Kidney (tissue), 14 donors: Measurements from ENCODE around the gene PARD6A. TPM values are rescaled to one million over a fixed set of nuclear protein-coding genes. Genes with fewer than 3 reads are reported as not detected.

Source experiments
- DNase-seq, 5 donors: peaks; one replicate each; pipeline ENCODE4 v3.0.0-alpha.2; 2013 to 2020
- FAIRE-seq: peaks from 2 replicates; lab custom pipeline; 2012; peaks lifted over from hg19 to GRCh38; lab: Jason Lieb, UNC
- H3K27ac ChIP-seq, 2 donors: one replicate each; pipeline ENCODE4 v1.7.0; 2013; ENCODE audit warnings: low read depth in 2 of 2, low read length in 2 of 2, inconsistent platforms in 1 of 2
- H3K27me3 ChIP-seq: one replicate; pipeline ENCODE4 v1.7.1; 2013; ENCODE audit warnings: low read length, inconsistent platforms; ENCODE audit not compliant: control insufficient read depth, insufficient read depth
- H3K36me3 ChIP-seq, 3 donors: one replicate each; pipeline versions ENCODE4 v1.7.0 to v1.7.1; 2013; ENCODE audit warnings: low read length in 3 of 3, control low read depth in 1 of 3, inconsistent platforms in 1 of 3; ENCODE audit not compliant: insufficient read depth in 3 of 3, control insufficient read depth in 2 of 3
- H3K4me1 ChIP-seq, 3 donors: one replicate each; pipeline versions ENCODE4 v1.7.0 to v1.7.1; 2013; ENCODE audit warnings: low read length in 3 of 3, inconsistent platforms in 1 of 3, low read depth in 1 of 3; ENCODE audit not compliant: control insufficient read depth in 2 of 3, insufficient read depth in 2 of 3
- H3K4me3 ChIP-seq, 3 donors: one replicate each; pipeline versions ENCODE4 v1.7.0 to v1.8.1; 2013; ENCODE audit warnings: low read length in 3 of 3, control low read depth in 1 of 3, inconsistent platforms in 1 of 3
- H3K9ac ChIP-seq, 3 donors: one replicate each; pipeline versions ENCODE4 v1.7.0 to v1.7.1; 2013; ENCODE audit warnings: low read length in 3 of 3, control low read depth in 1 of 3, inconsistent platforms in 1 of 3
- H3K9me3 ChIP-seq, 3 donors: one replicate each; pipeline versions ENCODE4 v1.7.0 to v1.7.1; 2013; ENCODE audit warnings: low read length in 3 of 3, control low read depth in 1 of 3, inconsistent platforms in 1 of 3; ENCODE audit not compliant: control insufficient read depth in 2 of 3, insufficient read depth in 1 of 3
- CTCF ChIP-seq: IDR thresholded peaks from 3 replicates; pipeline ENCODE4 v1.5.1; 2012; ENCODE audit warnings: mild to moderate bottlenecking, moderate library complexity, borderline replicate concordance; ENCODE audit not compliant: insufficient read depth; ENCODE audit errors: extremely low read depth
- intact Hi-C: fragments of 100-400 bp; cut with DNase I; formaldehyde crosslinking; loops from one replicate; pipeline ENCODE4 v1.11.1; 2022
- polyA plus RNA-seq: library from polyadenylated mRNA; stranded (reverse); fragments of 350-450 nt; fragmentation: Illumina TruSeq; extraction: RNeasy Lipid Tissue Mini Kit (QIAGEN cat#74804); gene quantifications from one replicate; pipeline ENCODE4 v1.2.3, GENCODE V29; 2014; ENCODE audit warnings: low read depth, low replicate concordance; ENCODE audit not compliant: insufficient read depth
- total RNA-seq: library from RNA; stranded (reverse); fragmentation: NEBNext Ultra II Directional; extraction: Animal tissue kit (Norgen Biotek cat#: 25700); gene quantifications from one replicate; pipeline ENCODE4 v1.2.1, GENCODE V29; 2021
- donor health status: control.
- donor health status: control.
- donor health status: control.
- donor health status: control.
- donor health status: control.
- donor health status: DM: yes; HTN: yes; CAD: no.
- donor health status: Normal renal cell carcinoma (clear cell type).

PARD6A gene
- total and polyA plus RNA-seq, 2 donors from 2014 or later: 6.1 to 17.1 TPM

GRCh38 chr16:67707790-67708189, 47.0 kb downstream of the PARD6A start:
- intact Hi-C loops: no loop called here
- Histone ChIP-seq H3K27ac (no peak overlapping the region), H3K9me3 (no peaks in the 10 kb centered on the region), H3K4me1 (no peaks in the 10 kb centered on the region), H3K4me3 (no peak overlapping the region), H3K9ac (no peak overlapping the region), H3K36me3 (no peaks in the 10 kb centered on the region), H3K27me3 (no peaks in the 10 kb centered on the region)
- DNase-seq (no peak), FAIRE-seq (no peak)
- TF ChIP-seq CTCF: no peak

GRCh38 chr16:67708368-67708771, 47.6 kb downstream of the PARD6A start:
- DNase-seq (no peak), FAIRE-seq (no peak)
- Histone ChIP-seq H3K27me3 (no peaks in the 10 kb centered on the region), H3K4me3 (no peak overlapping the region), H3K36me3 (peaks cover 0 to 3% (median 0%) of the 10 kb centered on the region in 3 donors), H3K27ac (no peak overlapping the region), H3K4me1 (no peaks in the 10 kb centered on the region), H3K9me3 (no peaks in the 10 kb centered on the region), H3K9ac (no peak overlapping the region)
- intact Hi-C loops: no loop called here
- TF ChIP-seq CTCF: no peak

GRCh38 chr16:67709050-67709449, 48.3 kb downstream of the PARD6A start:
- peaks cover 0 to 3% (median 0%) of the 10 kb centered on the region in 3 donors for H3K36me3 ChIP-seq
- H3K4me1 ChIP-seq: peaks cover 0 to under 1% (median 0%) of the 10 kb centered on the region in 3 donors
- H3K4me3 ChIP-seq: no peak overlapping the region
- FAIRE-seq: no peak
- no peaks in the 10 kb centered on the region for H3K27me3 ChIP-seq
- no peak for TF ChIP-seq CTCF
- DNase-seq: no peak
- H3K9ac ChIP-seq: no peak overlapping the region
- intact Hi-C loops: no loop called here
- no peak overlapping the region for H3K27ac ChIP-seq
- H3K9me3 ChIP-seq: no peaks in the 10 kb centered on the region

GRCh38 chr16:67710607-67711006, 49.8 kb downstream of the PARD6A start:
- TF ChIP-seq CTCF: no peak
- Histone ChIP-seq H3K9ac (no peak overlapping the region), H3K4me1 (peaks cover 0 to 8% (median 0%) of the 10 kb centered on the region in 3 donors), H3K9me3 (no peaks in the 10 kb centered on the region), H3K27me3 (no peaks in the 10 kb centered on the region), H3K27ac (no peak overlapping the region), H3K4me3 (no peak overlapping the region), H3K36me3 (peaks cover 0 to 3% (median 0%) of the 10 kb centered on the region in 3 donors)
- DNase-seq: no peak
- intact Hi-C loops: no loop called here
- FAIRE-seq: no peak
